ENCODE data around the gene SH3BP5L. TPM values are rescaled to one million over a fixed set of nuclear protein-coding genes. Genes with fewer than 3 reads are reported as not detected.

The SH3BP5L gene
- total and polyA plus RNA-seq, 2 of the 13 experiments (the other 11 are each of a cell fraction or from before 2014, with no cell fraction given): 10.3 to 14.9 TPM

DNA sequence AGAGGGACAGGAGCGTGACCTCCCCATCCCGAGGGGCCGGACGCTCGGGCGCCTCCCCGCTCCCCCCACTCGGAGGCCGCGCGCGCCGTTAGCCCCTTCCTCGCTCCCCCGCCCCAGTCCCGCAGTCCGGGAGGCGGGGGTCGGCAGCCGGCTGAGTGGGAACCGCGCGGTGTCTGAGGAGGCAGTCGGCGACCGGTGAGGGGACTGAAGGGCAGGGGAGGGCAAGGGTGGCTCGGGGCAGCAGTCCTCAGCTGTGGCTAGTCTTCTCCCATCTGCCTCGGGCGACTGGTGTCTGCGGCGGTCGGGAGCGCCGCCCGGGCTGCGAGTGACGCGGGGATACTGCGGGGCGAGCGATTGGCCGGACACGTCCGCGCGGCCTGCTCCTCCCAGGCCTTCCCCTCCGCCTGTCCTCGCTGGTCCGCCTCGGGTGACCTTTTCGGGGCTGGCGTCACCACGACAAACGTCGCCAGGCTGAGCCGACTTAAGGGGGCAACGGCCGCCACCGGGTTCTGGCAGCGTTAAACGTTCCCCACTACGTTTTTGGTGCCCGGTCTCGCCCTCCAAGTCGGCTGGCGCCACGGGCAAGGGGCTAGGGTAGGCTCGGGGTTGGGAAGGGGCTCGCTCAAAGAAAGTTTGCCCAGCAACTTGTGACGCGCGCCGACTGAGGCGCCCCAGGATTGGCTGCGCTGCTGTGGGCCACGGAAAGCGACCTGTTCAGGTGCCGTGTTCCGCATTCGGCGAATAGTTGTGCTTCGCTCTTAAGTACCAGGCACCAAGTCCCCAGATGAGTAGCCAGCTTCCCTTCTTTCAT is 12.8 kb upstream of the SH3BP5L start (continued):
- TF ChIP-seq FIP1L1 (IDR thresholded peaks at IDR 0.05; ENCODE audit: borderline replicate concordance, insufficient read depth, low read depth, low read length) (no peak), SIX4 (CRISPR knock-in tag; IDR thresholded peaks at IDR 0.05) (no peak), ISL2 (CRISPR knock-in tag; IDR thresholded peaks at IDR 0.05) (peak; percentile 60), ZNF790 (CRISPR knock-in tag; IDR thresholded peaks at IDR 0.05; ENCODE audit: borderline replicate concordance) (0 out of 2 replicates have a peak, but pooled peaks have one; percentile 83), U2AF1 (optimal IDR thresholded peaks at IDR 0.05; ENCODE audit: low read depth, low read length) (peak; percentile 61), RAD21 (CRISPR knock-in tag; IDR thresholded peaks at IDR 0.05) (peak; percentile 51; the same call in 1 of the 2 replicates), FOXC1 (CRISPR knock-in tag; IDR thresholded peaks at IDR 0.05; ENCODE audit: borderline replicate concordance) (peak; percentile 81; the same call in 1 of the 2 replicates), SMARCC2 (IDR thresholded peaks at IDR 0.05) (no peak), KDM5A (IDR thresholded peaks at IDR 0.05; ENCODE audit: borderline replicate concordance, low read length) (no peak), TOE1 (CRISPR knock-in tag; IDR thresholded peaks at IDR 0.05) (0 out of 2 replicates have a peak, but pooled peaks have one; percentile 44), ZNF598 (CRISPR knock-in tag; IDR thresholded peaks at IDR 0.05; ENCODE audit: borderline replicate concordance) (peak; percentile 88), MXI1 (IDR thresholded peaks at IDR 0.05; ENCODE audit: borderline replicate concordance, low read depth, low read length) (peak; percentile 4; the same call in 1 of the 3 replicates), RFXAP (CRISPR knock-in tag; IDR thresholded peaks at IDR 0.05; ENCODE audit: borderline replicate concordance) (peak; percentile 100), SUZ12 (IDR thresholded peaks at IDR 0.05; ENCODE audit: low read depth, low read length) (no peak)
- TF ChIP-seq, protein P1, sequence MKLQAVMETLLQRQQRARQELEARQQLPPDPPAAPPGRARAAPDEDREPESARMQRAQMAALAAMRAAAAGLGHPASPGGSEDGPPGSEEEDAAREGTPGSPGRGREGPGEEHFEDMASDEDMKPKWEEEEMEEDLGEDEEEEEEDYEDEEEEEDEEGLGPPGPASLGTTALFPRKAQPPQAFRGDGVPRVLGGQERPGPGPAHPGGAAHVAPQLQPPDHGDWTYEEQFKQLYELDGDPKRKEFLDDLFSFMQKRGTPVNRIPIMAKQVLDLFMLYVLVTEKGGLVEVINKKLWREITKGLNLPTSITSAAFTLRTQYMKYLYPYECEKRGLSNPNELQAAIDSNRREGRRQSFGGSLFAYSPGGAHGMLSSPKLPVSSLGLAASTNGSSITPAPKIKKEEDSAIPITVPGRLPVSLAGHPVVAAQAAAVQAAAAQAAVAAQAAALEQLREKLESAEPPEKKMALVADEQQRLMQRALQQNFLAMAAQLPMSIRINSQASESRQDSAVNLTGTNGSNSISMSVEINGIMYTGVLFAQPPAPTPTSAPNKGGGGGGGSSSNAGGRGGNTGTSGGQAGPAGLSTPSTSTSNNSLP (IDR thresholded peaks at IDR 0.05; ENCODE audit: low read depth, low read length): no peak
- TF ChIP-seq, protein P2, sequence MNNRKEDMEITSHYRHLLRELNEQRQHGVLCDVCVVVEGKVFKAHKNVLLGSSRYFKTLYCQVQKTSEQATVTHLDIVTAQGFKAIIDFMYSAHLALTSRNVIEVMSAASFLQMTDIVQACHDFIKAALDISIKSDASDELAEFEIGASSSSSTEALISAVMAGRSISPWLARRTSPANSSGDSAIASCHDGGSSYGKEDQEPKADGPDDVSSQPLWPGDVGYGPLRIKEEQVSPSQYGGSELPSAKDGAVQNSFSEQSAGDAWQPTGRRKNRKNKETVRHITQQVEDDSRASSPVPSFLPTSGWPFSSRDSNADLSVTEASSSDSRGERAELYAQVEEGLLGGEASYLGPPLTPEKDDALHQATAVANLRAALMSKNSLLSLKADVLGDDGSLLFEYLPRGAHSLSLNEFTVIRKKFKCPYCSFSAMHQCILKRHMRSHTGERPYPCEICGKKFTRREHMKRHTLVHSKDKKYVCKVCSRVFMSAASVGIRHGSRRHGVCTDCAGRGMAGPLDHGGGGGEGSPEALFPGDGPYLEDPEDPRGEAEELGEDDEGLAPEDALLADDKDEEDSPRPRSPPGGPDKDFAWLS (CRISPR knock-in tag; IDR thresholded peaks at IDR 0.05; ENCODE audit: borderline replicate concordance): 0 out of 2 replicates have a peak, but pooled peaks have one; percentile 68
- TF ChIP-seq, protein P3, sequence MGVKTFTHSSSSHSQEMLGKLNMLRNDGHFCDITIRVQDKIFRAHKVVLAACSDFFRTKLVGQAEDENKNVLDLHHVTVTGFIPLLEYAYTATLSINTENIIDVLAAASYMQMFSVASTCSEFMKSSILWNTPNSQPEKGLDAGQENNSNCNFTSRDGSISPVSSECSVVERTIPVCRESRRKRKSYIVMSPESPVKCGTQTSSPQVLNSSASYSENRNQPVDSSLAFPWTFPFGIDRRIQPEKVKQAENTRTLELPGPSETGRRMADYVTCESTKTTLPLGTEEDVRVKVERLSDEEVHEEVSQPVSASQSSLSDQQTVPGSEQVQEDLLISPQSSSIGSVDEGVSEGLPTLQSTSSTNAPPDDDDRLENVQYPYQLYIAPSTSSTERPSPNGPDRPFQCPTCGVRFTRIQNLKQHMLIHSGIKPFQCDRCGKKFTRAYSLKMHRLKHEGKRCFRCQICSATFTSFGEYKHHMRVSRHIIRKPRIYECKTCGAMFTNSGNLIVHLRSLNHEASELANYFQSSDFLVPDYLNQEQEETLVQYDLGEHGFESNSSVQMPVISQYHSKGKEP (CRISPR knock-in tag; IDR thresholded peaks at IDR 0.05): no peak
- TF ChIP-seq, protein P4, sequence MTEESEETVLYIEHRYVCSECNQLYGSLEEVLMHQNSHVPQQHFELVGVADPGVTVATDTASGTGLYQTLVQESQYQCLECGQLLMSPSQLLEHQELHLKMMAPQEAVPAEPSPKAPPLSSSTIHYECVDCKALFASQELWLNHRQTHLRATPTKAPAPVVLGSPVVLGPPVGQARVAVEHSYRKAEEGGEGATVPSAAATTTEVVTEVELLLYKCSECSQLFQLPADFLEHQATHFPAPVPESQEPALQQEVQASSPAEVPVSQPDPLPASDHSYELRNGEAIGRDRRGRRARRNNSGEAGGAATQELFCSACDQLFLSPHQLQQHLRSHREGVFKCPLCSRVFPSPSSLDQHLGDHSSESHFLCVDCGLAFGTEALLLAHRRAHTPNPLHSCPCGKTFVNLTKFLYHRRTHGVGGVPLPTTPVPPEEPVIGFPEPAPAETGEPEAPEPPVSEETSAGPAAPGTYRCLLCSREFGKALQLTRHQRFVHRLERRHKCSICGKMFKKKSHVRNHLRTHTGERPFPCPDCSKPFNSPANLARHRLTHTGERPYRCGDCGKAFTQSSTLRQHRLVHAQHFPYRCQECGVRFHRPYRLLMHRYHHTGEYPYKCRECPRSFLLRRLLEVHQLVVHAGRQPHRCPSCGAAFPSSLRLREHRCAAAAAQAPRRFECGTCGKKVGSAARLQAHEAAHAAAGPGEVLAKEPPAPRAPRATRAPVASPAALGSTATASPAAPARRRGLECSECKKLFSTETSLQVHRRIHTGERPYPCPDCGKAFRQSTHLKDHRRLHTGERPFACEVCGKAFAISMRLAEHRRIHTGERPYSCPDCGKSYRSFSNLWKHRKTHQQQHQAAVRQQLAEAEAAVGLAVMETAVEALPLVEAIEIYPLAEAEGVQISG (CRISPR knock-in tag; IDR thresholded peaks at IDR 0.05): peak; percentile 71; the same call in 1 of the 2 replicates
- TF ChIP-seq, protein P5, sequence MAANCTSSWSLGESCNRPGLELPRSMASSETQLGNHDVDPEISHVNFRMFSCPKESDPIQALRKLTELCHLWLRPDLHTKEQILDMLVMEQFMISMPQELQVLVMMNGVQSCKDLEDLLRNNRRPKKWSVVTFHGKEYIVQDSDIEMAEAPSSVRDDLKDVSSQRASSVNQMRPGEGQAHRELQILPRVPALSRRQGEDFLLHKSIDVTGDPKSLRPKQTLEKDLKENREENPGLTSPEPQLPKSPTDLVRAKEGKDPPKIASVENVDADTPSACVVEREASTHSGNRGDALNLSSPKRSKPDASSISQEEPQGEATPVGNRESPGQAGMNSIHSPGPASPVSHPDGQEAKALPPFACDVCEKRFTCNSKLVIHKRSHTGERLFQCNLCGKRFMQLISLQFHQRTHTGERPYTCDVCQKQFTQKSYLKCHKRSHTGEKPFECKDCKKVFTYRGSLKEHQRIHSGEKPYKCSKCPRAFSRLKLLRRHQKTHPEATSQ (CRISPR knock-in tag; IDR thresholded peaks at IDR 0.05; ENCODE audit: borderline replicate concordance): 0 out of 2 replicates have a peak, but pooled peaks have one; percentile 27
